Activated CD4-positive, alpha-beta memory T cell treated with anti-CD3 and anti-CD28 coated beads for 36 hours (primary cell): ENCODE measurements around the gene ZNF429. TPM values are rescaled to one million over a fixed set of nuclear protein-coding genes. Genes with fewer than 3 reads are reported as not detected.
"Not testable (repeated sequence)": the region's sequence is repeated elsewhere in the genome, so short reads cannot be mapped to it uniquely, and the experiment has no call there.

Experiments
- CTCF ChIA-PET: fragments of 350-600 bp; sonication (Branson Sonifier 250); formaldehyde crosslinking; loops from one replicate; lab custom pipeline; 2021; ENCODE audit warnings: antibody characterized with exemption, inconsistent platforms; lab: Charles Lee
- POLR2A ChIA-PET: fragments of 350-600 bp; sonication (Branson Sonifier 250); formaldehyde crosslinking; loops from one replicate; lab custom pipeline; 2021; ENCODE audit warnings: antibody characterized with exemption; lab: Charles Lee
- DNase-seq: peaks from one replicate; pipeline ENCODE4 v3.0.0-alpha.2; 2020
- H3K27ac Mint-ChIP-seq: one replicate; pipeline ENCODE4 v1.8.0; 2021; ENCODE audit warnings: mixed read lengths
- H3K27me3 Mint-ChIP-seq: one replicate; pipeline ENCODE4 v1.8.0; 2021; ENCODE audit warnings: mixed read lengths
- H3K36me3 Mint-ChIP-seq: one replicate; pipeline ENCODE4 v1.8.0; 2021; ENCODE audit warnings: mixed read lengths
- H3K4me1 Mint-ChIP-seq: one replicate; pipeline ENCODE4 v1.8.0; 2021; ENCODE audit warnings: low read depth, mixed read lengths
- H3K4me3 Mint-ChIP-seq: one replicate; pipeline ENCODE4 v1.8.0; 2021; ENCODE audit warnings: mild to moderate bottlenecking, mixed read lengths
- H3K9me3 Mint-ChIP-seq: one replicate; pipeline ENCODE4 v1.8.0; 2021; ENCODE audit warnings: mixed read lengths
- intact Hi-C: fragments of 100-400 bp; cut with micrococcal nuclease; formaldehyde crosslinking; loops from one replicate; pipeline ENCODE4 v1.15.1; 2023
- total RNA-seq, 2 experiments: library from RNA; stranded (reverse); gene quantifications; one replicate each; pipeline ENCODE4 v1.2.3, GENCODE V29; 2021

Gene ZNF429
- 1 to 10 TPM; 9.0 to 9.5 TPM for total RNA-seq

GRCh38 chr19:21505459-21506451, at the start of gene ZNF429:
TSS of gene ZNF429 (plus strand) at chr19:21505602. CDS start at chr19:21505772, 170 bp downstream.
- Mint-ChIP-seq H3K4me1 (peaks cover 33% of the 10 kb centered on the region), H3K27me3 (no peaks in the 10 kb centered on the region), H3K36me3 (peaks cover 24% of the 10 kb centered on the region), H3K27ac (peak within 1 kb of the TSS; percentile 99), H3K4me3 (peak within 1 kb of the TSS; percentile 100), H3K9me3 (peaks cover 4% of the 10 kb centered on the region)
- ChIA-PET CTCF (interaction anchor here (0.5 to 2.5 kb wide), 10 partner anchors 22 to 1461 kb away, joined by 3 to 27 read pairs (median 4); partner anchors contain the start of genes ZNF100 and ZNF708), POLR2A (interaction anchor here (0.7 to 2.2 kb wide), 14 partner anchors 31 to 1685 kb away, joined by 3 to 11 read pairs (median 4); partner anchors contain the start of genes ZNF100, ZNF43, ZNF506 and ZNF66)
- intact Hi-C loops = loop anchor here (1.0 to 10.0 kb wide), 8 partner anchors 63 to 731 kb away; partner anchors contain the start of genes ZNF100, ZNF43, ZNF430 and ZNF493
- DNase-seq = peak; percentile 94

DNA sequence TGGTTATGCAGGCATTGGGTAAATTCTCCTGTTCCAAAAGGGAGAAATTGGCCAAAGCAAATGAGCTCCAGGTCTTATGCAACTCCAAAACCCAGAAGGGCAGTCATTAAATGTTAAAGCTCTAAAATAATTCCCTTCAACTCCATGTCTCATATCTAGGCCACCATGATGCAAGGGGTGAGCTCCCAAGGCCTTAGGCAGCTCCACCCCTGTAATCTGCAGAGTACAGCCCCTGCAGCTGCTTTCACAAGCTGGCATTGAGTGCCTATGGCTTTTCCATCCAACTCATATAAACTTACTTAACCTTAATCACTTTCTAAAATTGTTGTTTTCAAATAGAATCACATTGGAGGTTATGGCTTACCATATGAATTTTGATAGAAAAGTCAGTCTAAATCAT, 44.7 kb upstream of the ZNF429 start:
- POLR2A ChIA-PET = no interaction called here
- peaks cover 21% of the 10 kb centered on the region for H3K9me3 Mint-ChIP-seq
- H3K4me3 Mint-ChIP-seq = no peak overlapping the region
- intact Hi-C loops = no loop called here
- peaks cover 17% of the 10 kb centered on the region for H3K36me3 Mint-ChIP-seq
- peaks cover 4% of the 10 kb centered on the region for H3K4me1 Mint-ChIP-seq
- CTCF ChIA-PET = no interaction called here
- no peak for DNase-seq
- peaks cover 12% of the 10 kb centered on the region for H3K27me3 Mint-ChIP-seq
- no peak overlapping the region for H3K27ac Mint-ChIP-seq

- H3K27ac Mint-ChIP-seq = no peak overlapping the region
- POLR2A ChIA-PET = no interaction called here
- H3K27me3 Mint-ChIP-seq = peaks cover 13% of the 10 kb centered on the region
Observed at GRCh38 chr19:21462540-21462939, 42.9 kb upstream of the ZNF429 start.

GRCh38 chr19:21463449-21464105, 41.8 kb upstream of the ZNF429 start:
- Mint-ChIP-seq H3K4me3 (peak overlapping the region; percentile 85), H3K27ac (no peak overlapping the region), H3K9me3 (peaks cover 10% of the 10 kb centered on the region), H3K36me3 (peaks cover 13% of the 10 kb centered on the region), H3K27me3 (peaks cover 13% of the 10 kb centered on the region), H3K4me1 (peaks cover 4% of the 10 kb centered on the region)
- intact Hi-C loops = no loop called here
- ChIA-PET POLR2A (interaction anchor here (1.0 to 1.2 kb wide), 2 partner anchors 11 to 42 kb away, joined by 3 to 4 read pairs; partner anchors contain the start of gene ZNF429), CTCF (interaction anchor here (0.6 kb wide), 1 partner anchor 20 kb away, joined by 3 read pairs; no protein-coding TSS in a partner anchor)
- peak; percentile 75 for DNase-seq

More at GRCh38 chr19:21462540-21462939, 42.9 kb upstream of the ZNF429 start:
- intact Hi-C loops = no loop called here
- H3K4me3 Mint-ChIP-seq = no peak overlapping the region
- DNase-seq = no peak
- CTCF ChIA-PET = no interaction called here
- H3K4me1 Mint-ChIP-seq = peaks cover 4% of the 10 kb centered on the region
- H3K36me3 Mint-ChIP-seq = peaks cover 17% of the 10 kb centered on the region
- H3K9me3 Mint-ChIP-seq = peaks cover 15% of the 10 kb centered on the region

DNA sequence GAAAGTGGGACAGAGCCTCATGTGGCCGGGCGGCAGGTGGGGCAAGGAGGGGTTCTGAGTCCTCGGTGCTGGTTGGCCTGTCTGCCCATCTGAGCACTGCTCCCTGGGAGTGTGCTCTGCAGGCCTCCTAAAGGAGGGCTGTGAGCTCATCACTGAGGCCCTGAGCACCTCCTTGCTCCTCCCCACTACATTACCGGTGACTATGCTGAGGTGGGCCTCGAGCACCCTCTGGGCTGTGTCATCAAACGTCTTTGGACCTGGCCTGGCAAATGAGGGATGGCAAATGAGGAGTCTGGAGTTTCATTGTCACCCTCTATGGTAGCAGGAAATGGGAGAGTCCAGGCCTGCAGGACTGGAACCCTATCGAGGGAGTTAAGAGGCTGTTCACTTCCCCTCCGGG, 38.8 kb upstream of the ZNF429 start:
- H3K27ac Mint-ChIP-seq = no peak overlapping the region
- DNase-seq = no peak
- no peak overlapping the region for H3K4me3 Mint-ChIP-seq
- peaks cover 13% of the 10 kb centered on the region for H3K27me3 Mint-ChIP-seq
- peaks cover 4% of the 10 kb centered on the region for H3K4me1 Mint-ChIP-seq
- intact Hi-C loops = no loop called here
- peaks cover 5% of the 10 kb centered on the region for H3K9me3 Mint-ChIP-seq
- ChIA-PET POLR2A (no interaction called here), CTCF (interaction anchor here (1.0 to 1.8 kb wide), 2 partner anchors 17 to 264 kb away, joined by 3 to 4 read pairs; no protein-coding TSS in a partner anchor)
- peaks cover 8% of the 10 kb centered on the region for H3K36me3 Mint-ChIP-seq

GRCh38 chr19:21468791-21469190, 36.6 kb upstream of the ZNF429 start:
- POLR2A ChIA-PET = no interaction called here
- Mint-ChIP-seq H3K27me3 (peaks cover 4% of the 10 kb centered on the region), H3K27ac (no peak overlapping the region), H3K9me3 (no peaks in the 10 kb centered on the region), H3K4me3 (no peak overlapping the region), H3K4me1 (peaks cover under 1% of the 10 kb centered on the region), H3K36me3 (peaks cover 2% of the 10 kb centered on the region)
- intact Hi-C loops = no loop called here
- CTCF ChIA-PET = interaction anchor here (1.0 kb wide), 1 partner anchor 14 kb away, joined by 5 read pairs; no protein-coding TSS in a partner anchor
- no peak for DNase-seq

- Mint-ChIP-seq H3K36me3 (no peaks in the 10 kb centered on the region), H3K27me3 (no peaks in the 10 kb centered on the region), H3K4me3 (no peak overlapping the region), H3K27ac (no peak overlapping the region), H3K9me3 (no peaks in the 10 kb centered on the region), H3K4me1 (peaks cover 4% of the 10 kb centered on the region)
- DNase-seq = no peak
- intact Hi-C loops = loop anchor here (5.0 to 10.0 kb wide), 2 partner anchors 75 to 478 kb away; partner anchors contain the start of gene ZNF493
- POLR2A ChIA-PET = no interaction called here
- CTCF ChIA-PET = interaction anchor here (1.4 kb wide), 1 partner anchor 11 kb away, joined by 3 read pairs; no protein-coding TSS in a partner anchor
Observed at GRCh38 chr19:21472507-21472906, 32.9 kb upstream of the ZNF429 start.

DNA sequence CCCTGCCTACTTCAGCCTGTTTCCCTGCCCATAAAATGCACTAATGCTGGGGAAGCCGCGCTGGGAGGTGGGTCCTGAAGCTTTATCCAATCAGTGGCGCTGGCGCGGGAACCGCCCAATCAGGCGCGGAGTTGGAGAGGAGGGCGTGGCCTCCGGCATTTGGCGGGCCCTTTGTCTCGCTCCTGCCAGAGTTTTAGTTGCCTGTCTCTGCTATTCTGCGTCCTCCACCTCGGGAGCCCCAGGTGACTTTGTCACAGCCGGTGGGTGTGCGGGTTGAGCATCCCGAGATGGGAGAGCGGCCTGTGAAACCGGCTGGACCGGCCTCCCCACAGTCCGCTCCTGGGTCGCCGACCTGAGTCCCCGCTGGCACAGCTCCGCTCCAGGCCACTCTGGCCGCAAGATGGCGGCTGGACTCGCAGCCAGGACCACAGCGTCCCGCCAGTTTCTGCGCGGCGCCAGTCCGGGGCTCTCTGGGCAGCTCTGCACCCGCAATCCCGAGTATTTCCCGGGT, 30.7 kb upstream of the ZNF429 start:
- POLR2A ChIA-PET = interaction anchor here (0.6 to 1.5 kb wide), 6 partner anchors 8 to 698 kb away, joined by 3 to 6 read pairs (median 4); partner anchors contain the start of genes ZNF429, ZNF66 and ZNF738
- peaks cover 4% of the 10 kb centered on the region for H3K4me1 Mint-ChIP-seq
- CTCF ChIA-PET = interaction anchor here (1.7 kb wide), 1 partner anchor 9 kb away, joined by 13 read pairs; no protein-coding TSS in a partner anchor
- H3K27me3 Mint-ChIP-seq = no peaks in the 10 kb centered on the region
- H3K36me3 Mint-ChIP-seq = no peaks in the 10 kb centered on the region
- peak overlapping the region; percentile 79 for H3K4me3 Mint-ChIP-seq
- peak; percentile 94 for DNase-seq
- no peaks in the 10 kb centered on the region for H3K9me3 Mint-ChIP-seq
- H3K27ac Mint-ChIP-seq = no peak overlapping the region
- intact Hi-C loops = loop anchor here (5.0 to 10.0 kb wide), 2 partner anchors 77 to 480 kb away; partner anchors contain the start of gene ZNF493

GRCh38 chr19:21482361-21482760, 23.0 kb upstream of the ZNF429 start:
- not testable (repeated sequence) for DNase-seq, H3K4me3 Mint-ChIP-seq, H3K27ac Mint-ChIP-seq, H3K9me3 Mint-ChIP-seq, H3K27me3 Mint-ChIP-seq, H3K4me1 Mint-ChIP-seq, H3K36me3 Mint-ChIP-seq
- ChIA-PET CTCF (interaction anchor here (1.1 to 2.8 kb wide), 6 partner anchors 9 to 285 kb away, joined by 3 to 27 read pairs (median 10); partner anchors contain the start of gene ZNF429), POLR2A (interaction anchor here (1.1 kb wide), 1 partner anchor 8 kb away, joined by 3 read pairs; no protein-coding TSS in a partner anchor)
- intact Hi-C loops = loop anchor here (1.0 kb wide), 1 partner anchor 279 kb away; no protein-coding TSS in a partner anchor

- H3K9me3 Mint-ChIP-seq = no peaks in the 10 kb centered on the region
- no peaks in the 10 kb centered on the region for H3K36me3 Mint-ChIP-seq
- no peaks in the 10 kb centered on the region for H3K27me3 Mint-ChIP-seq
- ChIA-PET CTCF (interaction anchor here (1.0 to 2.8 kb wide), 17 partner anchors 8 to 1485 kb away, joined by 3 to 27 read pairs (median 5); partner anchors contain the start of genes ZNF429, ZNF493 and ZNF708), POLR2A (interaction anchor here (1.1 kb wide), 1 partner anchor 8 kb away, joined by 3 read pairs; no protein-coding TSS in a partner anchor)
- intact Hi-C loops = loop anchor here (1.0 kb wide), 1 partner anchor 280 kb away; no protein-coding TSS in a partner anchor
- peak overlapping the region; percentile 26 for H3K4me3 Mint-ChIP-seq
- H3K27ac Mint-ChIP-seq = peak overlapping the region; percentile 38
- peak; percentile 81 for DNase-seq
- peaks cover 2% of the 10 kb centered on the region for H3K4me1 Mint-ChIP-seq
Observed at GRCh38 chr19:21482863-21483276, 22.5 kb upstream of the ZNF429 start.
